HuH-7 (cell line): ENCODE measurements around the gene ARAP3.

Experiments
- DNase-seq: peaks from one replicate; pipeline ENCODE4 v3.0.0; 2011; ENCODE audit warnings: low spot score

The ARAP3 gene

GRCh38 chr5:141703133-141703561 is 21.1 kb upstream of the ARAP3 start:
- no peak for DNase-seq

DNA sequence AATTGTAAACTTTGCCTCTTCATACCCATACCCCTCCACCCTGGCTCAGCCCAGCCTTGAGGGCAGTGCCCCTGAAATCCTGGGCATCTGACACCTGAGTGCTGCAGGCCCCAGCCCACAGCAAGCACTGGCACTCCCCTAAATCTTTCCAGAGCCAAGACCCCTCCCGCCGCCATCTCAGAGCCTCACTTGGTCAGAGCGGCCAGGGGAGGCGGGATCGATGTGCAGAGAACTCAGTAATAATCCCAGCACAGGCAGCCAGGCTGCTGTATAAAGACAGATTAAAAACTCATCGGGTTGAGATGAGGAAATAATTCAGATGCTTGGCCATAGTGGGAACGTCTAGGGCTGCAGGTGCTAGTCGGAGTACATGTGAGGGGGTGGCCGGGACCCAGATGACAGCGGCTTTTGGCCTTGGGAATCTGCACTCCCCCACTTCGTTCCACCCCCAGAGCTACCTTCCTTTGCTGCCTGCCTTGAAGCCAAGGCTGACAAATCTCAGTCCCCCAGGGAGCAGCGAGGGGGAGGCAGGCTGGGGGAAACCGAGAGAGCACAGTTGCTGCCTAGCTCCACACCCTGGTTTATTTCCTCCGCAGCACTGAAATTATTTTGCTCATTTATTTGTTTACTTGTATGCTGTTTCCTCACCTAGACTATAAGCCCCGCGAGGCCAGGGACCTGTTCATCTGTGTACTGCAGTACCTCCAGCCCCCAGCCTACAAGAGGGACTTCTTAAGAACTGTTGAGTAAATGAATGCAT is 19.5 kb upstream of the ARAP3 start:
- no peak for DNase-seq

GRCh38 chr5:141697586-141697985 is 15.6 kb upstream of the ARAP3 start:
- no peak for DNase-seq

DNA sequence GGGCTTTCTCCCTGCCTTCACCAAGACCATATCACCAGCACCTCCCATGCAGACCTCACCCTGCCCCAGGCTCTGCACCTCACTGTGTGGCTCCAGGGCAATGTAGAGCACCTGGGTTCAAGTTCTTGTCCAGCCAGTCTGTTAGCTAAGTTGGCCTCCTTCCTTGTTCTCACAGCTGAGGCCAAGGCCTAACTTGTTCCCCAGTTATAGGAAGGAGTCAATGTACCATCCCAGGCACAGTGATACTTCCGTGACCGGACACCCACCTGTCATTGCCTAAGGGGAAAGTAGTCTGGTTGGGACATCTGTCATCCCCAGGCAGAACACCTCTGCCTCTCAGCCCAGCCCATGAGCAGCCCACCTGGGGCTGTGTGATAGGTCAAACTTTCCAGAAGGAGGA is 14.4 kb upstream of the ARAP3 start:
- DNase-seq = no peak

DNA sequence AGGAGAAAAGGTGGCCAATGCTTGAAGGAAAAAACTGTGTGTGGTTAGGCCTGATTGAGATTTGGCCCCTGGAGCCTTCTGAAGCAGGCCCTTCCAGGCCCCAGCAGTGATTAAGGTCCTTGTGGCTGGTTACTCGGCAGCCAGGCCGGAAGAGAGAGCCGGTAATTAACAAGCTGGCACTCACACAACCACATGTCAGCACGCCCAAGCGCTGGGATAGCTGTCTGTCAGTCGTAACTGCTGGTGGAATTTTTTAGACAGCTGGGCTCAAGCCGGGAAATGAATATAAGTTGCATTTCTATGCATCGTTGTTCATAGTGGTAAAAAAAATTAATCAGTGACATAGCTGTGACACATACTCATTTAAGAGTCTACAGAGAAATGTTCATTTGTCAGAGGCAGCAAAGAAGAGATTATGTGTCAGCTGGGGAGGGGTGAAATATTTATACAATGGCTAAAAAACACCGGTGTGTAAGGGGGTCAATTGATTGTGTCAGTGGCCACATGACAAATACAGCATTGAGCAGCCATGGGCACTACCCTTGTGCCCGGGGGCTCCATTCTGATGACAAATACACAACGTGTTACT is 13.7 kb upstream of the ARAP3 start:
- DNase-seq = no peak

DNA sequence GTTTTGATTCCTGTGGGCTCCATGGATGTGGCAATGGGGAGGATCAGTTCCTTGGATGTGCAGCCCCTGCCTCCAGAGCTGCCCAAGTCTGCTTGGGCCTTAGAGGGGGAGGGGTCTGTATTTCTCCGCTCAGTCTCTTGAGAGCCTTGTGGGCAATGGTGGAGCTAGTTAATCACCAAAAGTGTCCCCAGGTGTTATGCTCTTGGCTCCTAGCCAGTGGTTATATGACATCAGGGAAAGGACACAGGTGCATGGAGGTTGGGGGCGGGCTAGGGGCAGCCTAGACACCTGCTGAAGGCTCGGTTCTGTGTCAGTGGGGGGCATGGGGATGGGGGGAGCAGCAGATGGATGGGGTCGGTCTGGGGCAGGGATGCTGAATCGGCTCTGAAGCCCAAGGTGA is 12.4 kb upstream of the ARAP3 start:
- no peak for DNase-seq

GRCh38 chr5:141692919-141693725 is 11.1 kb upstream of the ARAP3 start:
- no peak for DNase-seq

GRCh38 chr5:141692533-141692888 is 10.5 kb upstream of the ARAP3 start:
- no peak for DNase-seq

DNA sequence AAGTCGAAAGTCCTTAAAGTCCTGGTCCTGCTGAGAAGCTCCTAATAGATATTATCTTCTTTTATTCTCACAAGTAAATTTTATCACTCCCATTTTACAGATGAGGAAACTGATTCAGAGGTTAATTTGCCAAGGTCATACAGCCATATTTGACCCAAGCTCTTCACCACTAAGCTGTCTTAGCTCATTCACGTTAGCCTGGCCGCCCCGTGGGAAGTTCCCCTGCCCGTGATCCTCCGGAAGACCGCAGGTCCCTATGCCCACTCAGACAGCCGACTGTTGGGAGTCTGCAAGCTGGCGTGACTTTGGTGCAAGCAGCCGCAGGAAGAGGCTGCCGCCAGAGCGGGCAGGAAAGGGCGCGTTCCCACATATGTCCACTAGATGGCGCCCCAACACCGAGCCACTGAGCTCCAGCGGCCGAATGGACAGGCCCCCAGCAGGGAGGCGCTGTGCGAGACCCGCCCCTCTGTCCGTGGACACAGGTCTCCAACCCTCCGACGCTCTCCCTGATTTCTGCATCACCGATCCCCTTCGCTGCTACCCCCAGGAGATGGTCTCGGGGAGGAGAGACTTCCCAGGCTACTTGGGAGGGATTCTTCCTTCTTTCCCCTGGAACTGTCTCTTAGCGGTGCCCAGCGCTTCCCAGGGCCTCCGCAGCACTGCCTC is 10.0 kb upstream of the ARAP3 start:
- peak; percentile 81 for DNase-seq

DNA sequence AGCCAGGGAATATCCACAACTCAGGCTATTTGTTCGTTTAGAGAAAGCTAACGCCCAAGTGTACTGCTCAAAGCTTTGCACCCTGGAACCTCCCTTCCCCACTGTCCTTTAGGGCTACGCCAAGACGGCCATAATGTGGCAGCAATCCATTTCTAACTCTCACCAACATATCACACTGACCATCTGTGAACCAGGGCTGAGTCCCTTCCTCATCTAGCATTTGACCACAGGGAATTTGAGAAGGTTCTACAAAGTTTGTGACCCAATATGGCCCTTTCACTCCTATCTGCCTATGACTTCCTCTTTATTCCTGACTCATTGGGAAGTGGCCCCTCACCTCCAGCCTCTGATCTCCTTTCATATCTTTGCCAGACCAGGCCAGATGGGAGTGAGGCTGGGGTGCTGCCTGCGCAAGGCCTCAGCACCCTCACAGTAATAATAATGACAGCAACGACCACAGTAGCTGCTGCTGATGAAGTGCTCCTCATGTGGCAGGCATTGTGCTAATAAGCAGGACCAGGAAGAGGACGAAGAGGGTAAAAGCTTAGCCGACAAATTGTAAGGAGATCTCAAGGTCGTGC is 9.3 kb upstream of the ARAP3 start:
- no peak for DNase-seq

DNA sequence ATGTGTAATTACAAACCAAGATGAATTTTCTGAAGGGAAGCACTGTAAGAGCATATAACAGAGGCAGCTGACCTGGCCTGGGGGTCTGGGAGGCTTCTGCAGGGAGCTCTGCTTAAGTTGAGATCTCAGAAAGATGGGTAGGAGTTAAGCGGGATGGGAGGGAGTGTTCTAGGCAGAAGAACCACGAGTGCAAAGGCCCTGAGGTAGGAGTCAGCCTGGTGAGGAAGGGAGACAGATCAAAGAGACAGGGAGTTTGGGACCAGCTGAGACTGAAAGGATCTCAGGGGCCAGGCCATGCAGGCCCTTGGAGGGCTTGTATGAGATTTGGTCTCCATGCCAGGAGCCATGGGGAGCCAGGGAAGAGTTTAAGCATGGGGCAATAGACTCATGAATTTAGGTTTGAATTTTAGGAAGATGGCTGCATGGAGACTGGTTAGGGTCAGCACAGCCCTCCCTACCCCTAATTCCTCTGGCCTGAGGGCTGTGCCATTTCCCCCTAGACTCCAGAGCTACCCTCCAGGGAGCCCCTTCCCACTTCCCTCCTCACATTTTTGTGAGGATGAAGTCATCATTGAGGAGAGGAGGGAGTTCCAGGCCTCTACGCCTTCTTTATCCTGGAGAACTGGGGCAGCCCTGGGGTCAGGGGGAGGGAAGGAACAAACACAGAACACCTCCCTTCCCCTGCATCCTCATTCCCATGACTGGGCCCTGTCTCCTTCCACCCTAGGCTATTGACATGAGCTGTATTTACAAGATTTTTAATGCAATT is 4.8 kb upstream of the ARAP3 start:
- DNase-seq = no peak

DNA sequence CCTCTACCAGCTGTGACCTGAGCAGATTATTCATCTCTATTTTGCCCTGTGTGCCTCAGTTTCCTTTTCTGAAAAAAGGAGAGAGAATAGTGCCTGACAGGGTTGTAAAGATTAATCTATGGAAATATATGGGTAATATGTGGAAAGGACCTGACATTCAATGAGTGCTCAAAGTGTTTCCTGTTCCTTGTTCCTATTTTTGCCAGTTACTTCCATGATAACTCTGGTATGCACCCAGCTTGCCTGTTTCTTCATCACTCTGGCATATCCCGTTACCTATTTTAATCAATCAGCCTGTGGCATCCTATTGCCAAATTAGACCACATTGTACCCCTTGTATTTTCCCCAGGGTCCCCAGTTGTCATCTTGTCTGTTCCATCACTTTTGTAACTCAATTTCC is 3.6 kb upstream of the ARAP3 start:
- no peak for DNase-seq

DNA sequence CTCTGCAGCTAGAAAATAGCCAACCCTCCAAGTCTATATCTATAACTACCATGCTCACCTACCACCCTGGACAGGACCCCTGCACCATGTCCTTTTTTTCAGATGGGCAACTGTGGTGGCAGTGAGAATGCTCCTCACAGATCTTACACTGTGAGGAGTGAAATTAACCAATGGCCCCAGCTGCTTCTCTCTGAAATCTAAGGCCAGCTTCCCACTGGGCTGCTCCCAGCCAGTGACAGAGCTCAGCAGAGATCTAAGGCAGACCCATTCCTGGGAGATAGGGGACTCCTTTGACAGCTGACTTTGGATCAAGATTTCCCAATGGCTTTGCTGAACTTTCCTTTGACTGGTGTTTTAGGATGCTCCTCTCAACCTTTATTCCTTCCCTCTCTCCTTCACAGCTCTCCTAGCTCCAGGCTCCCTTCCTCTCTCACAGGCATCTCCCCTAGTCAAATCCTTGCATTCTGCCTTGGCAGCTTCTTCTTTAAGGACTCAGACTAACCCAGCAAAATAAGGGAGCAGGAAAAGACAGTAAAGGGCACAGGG is 1.6 kb upstream of the ARAP3 start:
- DNase-seq = no peak

- no peak for DNase-seq
Observed at GRCh38 chr5:141681295-141681694, 735 bp downstream of the ARAP3 start.

GRCh38 chr5:141680751-141681201 is 1.3 kb downstream of the ARAP3 start:
- DNase-seq = no peak

DNA sequence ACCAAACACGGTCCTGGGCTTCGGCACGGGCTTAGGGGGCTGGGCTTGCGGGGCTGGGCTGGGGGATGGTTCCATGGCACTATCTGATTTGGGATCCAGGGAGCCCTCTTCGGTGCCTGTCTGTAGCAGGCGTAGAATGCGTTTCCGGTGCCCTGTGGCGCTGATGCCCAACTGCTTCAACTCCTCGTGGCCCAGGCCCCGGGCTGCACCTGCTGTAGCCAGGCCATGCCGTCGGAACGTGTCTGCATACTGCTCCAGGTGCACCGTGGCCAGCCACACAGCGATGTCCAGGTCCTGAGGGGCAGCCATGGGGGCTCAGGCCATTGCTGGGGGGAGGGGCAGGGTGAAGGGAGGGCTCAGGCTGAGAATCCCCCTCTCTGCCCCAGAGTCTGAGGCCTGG is 1.9 kb downstream of the ARAP3 start:
- DNase-seq = no peak

DNA sequence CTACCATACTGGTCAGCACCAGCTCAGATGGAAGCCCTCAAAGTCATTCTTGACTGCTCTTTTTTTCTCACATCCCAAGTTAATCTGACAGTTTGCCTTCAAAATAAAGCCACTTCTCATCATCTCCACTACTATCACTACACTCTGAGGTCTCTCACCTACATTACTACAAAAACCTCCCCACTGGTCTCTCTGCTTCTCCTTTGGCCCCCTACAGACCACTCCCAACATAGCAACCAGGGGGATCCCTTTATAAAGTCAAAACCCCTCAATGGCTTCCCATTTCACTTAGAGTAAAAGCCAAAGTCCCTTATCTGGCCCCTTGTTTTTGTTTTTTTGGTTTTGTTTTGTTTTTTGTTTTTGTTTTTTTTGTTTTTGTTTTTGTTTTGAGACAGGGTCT is 4.6 kb downstream of the ARAP3 start:
- peak; percentile 72 for DNase-seq

DNA sequence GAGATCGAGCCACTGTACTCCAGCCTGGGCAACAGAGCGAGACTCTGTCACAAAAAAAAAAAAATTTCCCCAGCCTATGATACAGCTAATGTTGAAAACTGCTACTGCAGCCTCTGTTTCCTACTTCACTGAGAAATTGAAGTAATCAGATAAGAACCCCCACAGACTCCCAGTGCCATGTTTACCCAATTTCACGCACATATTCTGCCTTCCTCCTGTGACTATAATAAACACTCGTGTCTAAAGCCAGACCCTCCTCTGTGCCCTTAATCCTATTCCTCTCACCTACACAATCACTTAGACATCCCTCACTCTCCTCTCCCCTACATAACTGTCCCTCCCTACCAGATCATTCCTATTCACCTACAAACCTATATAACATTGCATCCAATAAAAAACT is 6.4 kb downstream of the ARAP3 start:
- no peak for DNase-seq

DNA sequence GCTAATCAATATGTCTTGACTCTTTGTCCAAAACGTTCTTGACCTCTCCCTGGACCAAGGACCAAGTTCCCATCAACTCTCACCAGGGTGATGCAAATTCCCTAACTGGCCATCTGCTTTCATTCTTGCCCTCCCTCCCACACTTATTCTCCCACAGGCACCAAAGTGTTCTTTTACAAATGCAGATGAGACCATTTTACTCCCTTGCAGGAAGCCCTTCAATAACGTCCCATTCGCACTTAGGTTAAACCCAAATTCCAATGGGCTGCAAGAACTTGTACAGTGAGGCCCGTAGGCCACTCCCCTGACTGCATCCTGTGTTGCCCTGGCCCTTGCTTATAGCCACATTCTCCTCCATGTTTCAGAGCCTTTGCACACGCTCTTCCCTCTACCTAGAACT is 7.3 kb downstream of the ARAP3 start:
- DNase-seq = no peak

GRCh38 chr5:141672841-141673813 is 8.9 kb downstream of the ARAP3 start:
- DNase-seq = no peak
